ENCODE data around the gene CCNG1. TPM values are rescaled to one million over a fixed set of nuclear protein-coding genes. Genes with fewer than 3 reads are reported as not detected.
"Not testable (repeated sequence)": the region's sequence is repeated elsewhere in the genome, so short reads cannot be mapped to it uniquely, and the experiment has no call there.

CCNG1 gene
- total RNA-seq, 1 donor from 2014 or later, result 160 TPM

GRCh38 chr5:163444526-163444925 is 7.1 kb downstream of the CCNG1 start:
- DNase-seq, result no peak

- no peak for DNase-seq
Observed at GRCh38 chr5:163445345-163445744, 8.0 kb downstream of the CCNG1 start.

- DNase-seq, result no peak
Observed at GRCh38 chr5:163447191-163447590, 9.8 kb downstream of the CCNG1 start.

GRCh38 chr5:163447875-163448274 is 10.5 kb downstream of the CCNG1 start:
- DNase-seq, result no peak

GRCh38 chr5:163448491-163448890 is 11.1 kb downstream of the CCNG1 start:
- no peak for DNase-seq

GRCh38 chr5:163451489-163451888 is 14.1 kb downstream of the CCNG1 start:
- no peak for DNase-seq

- no peak for DNase-seq
Observed at GRCh38 chr5:163453705-163454104, 16.3 kb downstream of the CCNG1 start.

- DNase-seq, result not testable (repeated sequence)
Observed at GRCh38 chr5:163455406-163455805, 18.0 kb downstream of the CCNG1 start.

- DNase-seq, result no peak
Observed at GRCh38 chr5:163456029-163456589, 18.7 kb downstream of the CCNG1 start.

- DNase-seq, result no peak
Observed at GRCh38 chr5:163456840-163457239, 19.4 kb downstream of the CCNG1 start.

- peak; percentile 22 for DNase-seq
Observed at GRCh38 chr5:163458778-163459385, 21.5 kb downstream of the CCNG1 start.

GRCh38 chr5:163459462-163459818 is 22.0 kb downstream of the CCNG1 start:
- DNase-seq, result no peak

- DNase-seq, result peak; percentile 99
Observed at GRCh38 chr5:163459819-163460561, 22.6 kb downstream of the CCNG1 start, which contains the start of gene NUDCD2. Gene NUDCD2, minus strand, starts transcription at chr5:163460102. Its CDS starts 52 bp downstream, at chr5:163460050.

GRCh38 chr5:163460562-163461171 is 23.3 kb downstream of the CCNG1 start, which contains the start of gene HMMR:
Gene HMMR, plus strand, starts transcription at chr5:163460632. Its CDS starts 61 bp downstream, at chr5:163460693.
- no peak for DNase-seq

GRCh38 chr5:163463063-163463435 is 25.7 kb downstream of the CCNG1 start:
- DNase-seq, result no peak

GRCh38 chr5:163467682-163468081 is 30.3 kb downstream of the CCNG1 start:
- DNase-seq, result no peak

- DNase-seq, result no peak
Observed at GRCh38 chr5:163473635-163474243, 36.3 kb downstream of the CCNG1 start.

GRCh38 chr5:163475411-163475810 is 38.0 kb downstream of the CCNG1 start:
- DNase-seq, result no peak

GRCh38 chr5:163478126-163478981 is 41.0 kb downstream of the CCNG1 start:
- no peak for DNase-seq

- DNase-seq, result no peak
Observed at GRCh38 chr5:163478982-163479271, 41.5 kb downstream of the CCNG1 start.

- no peak for DNase-seq
Observed at GRCh38 chr5:163489055-163489744, 51.8 kb downstream of the CCNG1 start.

All from tongue (tissue), 2 donors.